Measurements from ENCODE around the gene DNAJC12. TPM values are rescaled to one million over a fixed set of nuclear protein-coding genes. Genes with fewer than 3 reads are reported as not detected.
A peak's percentile ranks its signal among the peaks of the same experiment; 100 is the strongest.

DNAJC12 gene
- total RNA-seq, 1 experiment from 2014 or later, result 4.3 TPM

DNA sequence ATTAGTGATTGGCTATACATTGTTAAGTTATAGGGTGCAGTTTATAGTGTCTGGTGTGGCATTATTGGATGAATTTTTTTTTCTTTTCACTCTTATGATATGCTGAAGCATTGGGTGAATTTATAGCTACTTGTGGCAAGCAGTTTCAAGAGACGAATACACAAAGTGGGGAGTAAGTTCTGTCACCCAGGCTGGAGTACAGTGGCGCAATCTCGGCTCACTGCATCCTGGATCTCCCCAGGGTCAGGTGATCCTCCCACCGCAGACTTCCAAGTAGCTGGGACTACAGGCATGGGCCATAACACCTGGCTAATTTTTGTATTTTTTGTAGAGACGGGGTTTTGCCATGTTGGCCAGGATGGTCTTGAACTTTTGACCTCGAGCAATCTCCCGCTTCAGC, 40.1 kb upstream of the DNAJC12 start:
- Histone ChIP-seq H2AFZ (ENCODE audit: low read depth, low read length, poor library complexity, severe bottlenecking) (peak overlapping the region; percentile 52), H3K9ac (ENCODE audit: low read length) (no peak overlapping the region), H3K4me2 (ENCODE audit: low read length) (no peak overlapping the region), H3K4me1 (ENCODE audit: control insufficient read depth in 1 of 2, insufficient read depth in 2 of 2, low read length in 2 of 2) (peaks cover 0 to 4% of the 10 kb centered on the region in 2 experiments; a peak in 1 of 4 replicates), H4K20me1 (ENCODE audit: insufficient read depth) (no peaks in the 10 kb centered on the region), H3K4me3 (replicated peaks in 1 of 2; ENCODE audit: low read depth in 1 of 2, low read length in 2 of 2) (no peak overlapping the region), H3K9me3 (ENCODE audit: control insufficient read depth in 1 of 2, insufficient read depth in 1 of 2, low read depth in 1 of 2, low read length in 2 of 2) (no peaks in the 10 kb centered on the region), H3K9me2 (ENCODE audit: insufficient read depth) (no peaks in the 10 kb centered on the region), H3K36me3 (ENCODE audit: control insufficient read depth in 1 of 2, insufficient read depth in 2 of 2, low read length in 2 of 2) (no peaks in the 10 kb centered on the region), H3K79me2 (ENCODE audit: insufficient read depth, low read length) (no peaks in the 10 kb centered on the region), H3K27me3 (ENCODE audit: insufficient read depth, low read length) (no peaks in the 10 kb centered on the region), H3K27ac (ENCODE audit: low read depth, low read length) (no peak overlapping the region)
- RAD21 ChIA-PET (ENCODE audit: low non-redundant PET in 1 of 2, low total read pairs in 2 of 2, uncharacterized antibody in 2 of 2, unreplicated experiment in 2 of 2), result no interaction called here
- TF ChIP-seq CTCF (IDR thresholded peaks at IDR 0.05 in 2 of 3, conservative IDR thresholded peaks at IDR 0.05 in 1 of 3; ENCODE audit: borderline replicate concordance in 1 of 3, insufficient read depth in 1 of 3, low read depth in 2 of 3, low read length in 2 of 3), result no peak
- no peak for TF ChIP-seq CEBPB (IDR thresholded peaks at IDR 0.05; ENCODE audit: low read depth)
- no peak for TF ChIP-seq JUND (IDR thresholded peaks at IDR 0.05)
- no peak for TF ChIP-seq POLR2AphosphoS5 (IDR thresholded peaks at IDR 0.05; ENCODE audit: low read depth, low read length)
- TF ChIP-seq YY1 (IDR thresholded peaks at IDR 0.05; ENCODE audit: extremely low read depth, insufficient replicate concordance, low read depth, low read length), result no peak
- TF ChIP-seq ATF3 (IDR thresholded peaks at IDR 0.05), result no peak
- TF ChIP-seq, protein P1, sequence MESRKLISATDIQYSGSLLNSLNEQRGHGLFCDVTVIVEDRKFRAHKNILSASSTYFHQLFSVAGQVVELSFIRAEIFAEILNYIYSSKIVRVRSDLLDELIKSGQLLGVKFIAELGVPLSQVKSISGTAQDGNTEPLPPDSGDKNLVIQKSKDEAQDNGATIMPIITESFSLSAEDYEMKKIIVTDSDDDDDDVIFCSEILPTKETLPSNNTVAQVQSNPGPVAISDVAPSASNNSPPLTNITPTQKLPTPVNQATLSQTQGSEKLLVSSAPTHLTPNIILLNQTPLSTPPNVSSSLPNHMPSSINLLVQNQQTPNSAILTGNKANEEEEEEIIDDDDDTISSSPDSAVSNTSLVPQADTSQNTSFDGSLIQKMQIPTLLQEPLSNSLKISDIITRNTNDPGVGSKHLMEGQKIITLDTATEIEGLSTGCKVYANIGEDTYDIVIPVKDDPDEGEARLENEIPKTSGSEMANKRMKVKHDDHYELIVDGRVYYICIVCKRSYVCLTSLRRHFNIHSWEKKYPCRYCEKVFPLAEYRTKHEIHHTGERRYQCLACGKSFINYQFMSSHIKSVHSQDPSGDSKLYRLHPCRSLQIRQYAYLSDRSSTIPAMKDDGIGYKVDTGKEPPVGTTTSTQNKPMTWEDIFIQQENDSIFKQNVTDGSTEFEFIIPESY (IDR thresholded peaks at IDR 0.05; ENCODE audit: extremely low read depth, insufficient replicate concordance, low read length), result no peak
- no peak for TF ChIP-seq ELF1 (IDR thresholded peaks at IDR 0.05; ENCODE audit: borderline replicate concordance, low read depth)
- TF ChIP-seq RAD21 (IDR thresholded peaks at IDR 0.05; ENCODE audit: low read depth), result no peak
- TF ChIP-seq CBX3 (IDR thresholded peaks at IDR 0.05; ENCODE audit: low read depth), result no peak
- TF ChIP-seq ZNF274 (IDR thresholded peaks at IDR 0.05; ENCODE audit: low read depth, low read length), result no peak
- no peak for TF ChIP-seq ZFX (IDR thresholded peaks at IDR 0.05)
- TF ChIP-seq SP1 (IDR thresholded peaks at IDR 0.05; ENCODE audit: low read depth), result no peak
- TF ChIP-seq, protein P2, sequence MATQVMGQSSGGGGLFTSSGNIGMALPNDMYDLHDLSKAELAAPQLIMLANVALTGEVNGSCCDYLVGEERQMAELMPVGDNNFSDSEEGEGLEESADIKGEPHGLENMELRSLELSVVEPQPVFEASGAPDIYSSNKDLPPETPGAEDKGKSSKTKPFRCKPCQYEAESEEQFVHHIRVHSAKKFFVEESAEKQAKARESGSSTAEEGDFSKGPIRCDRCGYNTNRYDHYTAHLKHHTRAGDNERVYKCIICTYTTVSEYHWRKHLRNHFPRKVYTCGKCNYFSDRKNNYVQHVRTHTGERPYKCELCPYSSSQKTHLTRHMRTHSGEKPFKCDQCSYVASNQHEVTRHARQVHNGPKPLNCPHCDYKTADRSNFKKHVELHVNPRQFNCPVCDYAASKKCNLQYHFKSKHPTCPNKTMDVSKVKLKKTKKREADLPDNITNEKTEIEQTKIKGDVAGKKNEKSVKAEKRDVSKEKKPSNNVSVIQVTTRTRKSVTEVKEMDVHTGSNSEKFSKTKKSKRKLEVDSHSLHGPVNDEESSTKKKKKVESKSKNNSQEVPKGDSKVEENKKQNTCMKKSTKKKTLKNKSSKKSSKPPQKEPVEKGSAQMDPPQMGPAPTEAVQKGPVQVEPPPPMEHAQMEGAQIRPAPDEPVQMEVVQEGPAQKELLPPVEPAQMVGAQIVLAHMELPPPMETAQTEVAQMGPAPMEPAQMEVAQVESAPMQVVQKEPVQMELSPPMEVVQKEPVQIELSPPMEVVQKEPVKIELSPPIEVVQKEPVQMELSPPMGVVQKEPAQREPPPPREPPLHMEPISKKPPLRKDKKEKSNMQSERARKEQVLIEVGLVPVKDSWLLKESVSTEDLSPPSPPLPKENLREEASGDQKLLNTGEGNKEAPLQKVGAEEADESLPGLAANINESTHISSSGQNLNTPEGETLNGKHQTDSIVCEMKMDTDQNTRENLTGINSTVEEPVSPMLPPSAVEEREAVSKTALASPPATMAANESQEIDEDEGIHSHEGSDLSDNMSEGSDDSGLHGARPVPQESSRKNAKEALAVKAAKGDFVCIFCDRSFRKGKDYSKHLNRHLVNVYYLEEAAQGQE (IDR thresholded peaks at IDR 0.05; ENCODE audit: low read depth), result no peak
- TF ChIP-seq MAX (IDR thresholded peaks at IDR 0.05), result no peak
- no peak for TF ChIP-seq EZH2phosphoT487 (IDR thresholded peaks at IDR 0.05; ENCODE audit: borderline replicate concordance)
- no TSS peak for BruUV-seq (replicated peaks)
- CTCF ChIA-PET, result no interaction called here
- POLR2A ChIA-PET, result no interaction called here
- intact Hi-C loops (cut with micrococcal nuclease), result no loop called here
- DNase-seq (ENCODE audit: low read depth, low spot score) (no peak), ATAC-seq (no peak)

Data from HCT116 (cell line).